Endodermal cell (in vitro differentiated cells): Measurements from ENCODE around the gene GEMIN5. TPM values are rescaled to one million over a fixed set of nuclear protein-coding genes. Genes with fewer than 3 reads are reported as not detected.
A peak's percentile ranks its signal among the peaks of the same experiment; 100 is the strongest.

Experiments used
- DNase-seq: peaks from one replicate; pipeline ENCODE4 v3.0.0-alpha.2; 2017
- H3K27ac ChIP-seq: 2 replicates; pipeline ENCODE4 v1.5.1; 2013; ENCODE audit warnings: mild to moderate bottlenecking, low read depth, low read length, moderate library complexity
- H3K27me3 ChIP-seq: 2 replicates; pipeline ENCODE4 v1.6.1; 2013; ENCODE audit warnings: mild to moderate bottlenecking, low read length, moderate library complexity; ENCODE audit not compliant: insufficient read depth, control insufficient read depth, poor library complexity, severe bottlenecking
- H3K36me3 ChIP-seq: 2 replicates; pipeline ENCODE4 v1.7.0; 2013; ENCODE audit warnings: mild to moderate bottlenecking, low read length, moderate library complexity; ENCODE audit not compliant: control insufficient read depth, insufficient read depth
- H3K4me1 ChIP-seq: one replicate; pipeline ENCODE4 v1.7.0; 2013; ENCODE audit warnings: low read length; ENCODE audit not compliant: control insufficient read depth, insufficient read depth
- H3K4me3 ChIP-seq: 2 replicates; pipeline ENCODE4 v1.5.1; 2013; ENCODE audit warnings: mild to moderate bottlenecking, low read length, moderate library complexity
- H3K9ac ChIP-seq: 2 replicates; pipeline ENCODE4 v1.6.1; 2013; ENCODE audit warnings: mild to moderate bottlenecking, low read length, moderate library complexity; ENCODE audit not compliant: poor library complexity, severe bottlenecking; ENCODE audit errors: extremely low read depth
- H3K9me3 ChIP-seq: 2 replicates; pipeline ENCODE4 v1.6.1; 2013; ENCODE audit warnings: mild to moderate bottlenecking, low read length, moderate library complexity; ENCODE audit not compliant: control insufficient read depth
- H3K27ac Mint-ChIP-seq: 2 replicates; pipeline ENCODE4 v1.8.0; 2020; ENCODE audit warnings: mixed read lengths
- H3K27me3 Mint-ChIP-seq: 2 replicates; pipeline ENCODE4 v1.8.0; 2021; ENCODE audit warnings: mild to moderate bottlenecking, mixed read lengths; ENCODE audit not compliant: insufficient read depth
- H3K36me3 Mint-ChIP-seq: 2 replicates; pipeline ENCODE4 v1.8.0; 2020; ENCODE audit warnings: low read depth, mixed read lengths
- H3K4me1 Mint-ChIP-seq: 2 replicates; pipeline ENCODE4 v1.8.0; 2020; ENCODE audit warnings: mixed read lengths
- H3K4me3 Mint-ChIP-seq: 2 replicates; pipeline ENCODE4 v1.8.0; 2020; ENCODE audit warnings: mild to moderate bottlenecking, moderate library complexity, mixed read lengths
- H3K9me3 Mint-ChIP-seq: 2 replicates; pipeline ENCODE4 v1.8.0; 2020; ENCODE audit warnings: mild to moderate bottlenecking, mixed read lengths
- CTCF ChIP-seq: fragments of 200-600 bp; sonication (generic); conservative IDR thresholded peaks from 2 replicates; pipeline ENCODE4 v1.5.0; 2021; ENCODE audit warnings: antibody characterized with exemption, mild to moderate bottlenecking
- WGBS, 2 experiments: methylation state at CpG; one replicate each; pipeline versions ENCODE4 v1.1.5 to v1.1.7; 2013; ENCODE audit warnings: missing lambda C conversion rate in 2 of 2, mixed read lengths in 1 of 2; ENCODE audit not compliant: insufficient coverage in 1 of 2, insufficient read length in 1 of 2; 5-methylcytosine and 5-hydroxymethylcytosine counted together
- total RNA-seq, 2 donors: library from RNA; stranded (reverse); fragmentation: NEBNext Ultra II Directional in 1 of 2; extraction: Animal tissue kit (Norgen Biotek cat#: 25700) in 1 of 2; gene quantifications; 2 replicates in 1 of 2; 3 replicates in 1 of 2; pipeline ENCODE4 v1.2.1, GENCODE V29; 2021

The GEMIN5 gene
- total RNA-seq, 2 donors from 2014 or later, result 25.6 to 26.4 TPM

GRCh38 chr5:154899151-154899816, 38.7 kb downstream of the GEMIN5 start:
- no peak overlapping the region for H3K4me3 Mint-ChIP-seq
- 93 to 94% methylated on average over 7 to 9 of the region's 9 CpGs for WGBS, 2 experiments
- Histone ChIP-seq H3K9me3 (no peaks in the 10 kb centered on the region), H3K27me3 (no peaks in the 10 kb centered on the region), H3K4me1 (no peaks in the 10 kb centered on the region), H3K27ac (no peak overlapping the region), H3K4me3 (no peak overlapping the region), H3K9ac (no peak overlapping the region), H3K36me3 (peaks cover 92% of the 10 kb centered on the region)
- no peak for TF ChIP-seq CTCF
- H3K9me3 Mint-ChIP-seq, result no peaks in the 10 kb centered on the region
- no peak overlapping the region for H3K27ac Mint-ChIP-seq
- H3K27me3 Mint-ChIP-seq, result no peaks in the 10 kb centered on the region
- peaks cover 17% of the 10 kb centered on the region for H3K4me1 Mint-ChIP-seq
- no peak for DNase-seq
- peaks cover 75% of the 10 kb centered on the region for H3K36me3 Mint-ChIP-seq

DNA sequence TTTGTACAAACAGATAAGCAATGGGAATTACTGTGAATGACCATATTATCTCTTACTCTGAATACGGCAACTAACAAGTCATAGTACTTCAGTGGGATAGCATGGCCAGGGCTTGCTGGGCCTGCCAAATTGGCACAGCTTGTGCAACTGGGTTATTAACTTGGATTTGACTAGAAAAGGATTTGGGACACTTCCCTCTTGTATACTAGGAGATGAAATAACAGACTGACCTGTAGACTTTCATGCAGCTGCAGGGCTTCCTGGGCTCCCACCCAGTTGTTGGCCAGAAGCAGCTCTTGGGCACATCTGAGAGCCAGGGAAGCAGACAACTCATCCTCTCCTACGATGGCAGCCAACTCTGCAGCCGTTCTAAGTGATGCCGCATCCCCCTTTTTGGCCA, 39.8 kb downstream of the GEMIN5 start:
- peaks cover 17% of the 10 kb centered on the region for H3K4me1 Mint-ChIP-seq
- DNase-seq, result no peak
- Histone ChIP-seq H3K9me3 (no peaks in the 10 kb centered on the region), H3K27ac (no peak overlapping the region), H3K4me3 (no peak overlapping the region), H3K36me3 (peaks cover 94% of the 10 kb centered on the region), H3K27me3 (no peaks in the 10 kb centered on the region), H3K9ac (no peak overlapping the region), H3K4me1 (no peaks in the 10 kb centered on the region)
- H3K27ac Mint-ChIP-seq, result no peak overlapping the region
- peaks cover 79% of the 10 kb centered on the region for H3K36me3 Mint-ChIP-seq
- no peak overlapping the region for H3K4me3 Mint-ChIP-seq
- 94 to 100% methylated on average over 1 to 4 of the region's 4 CpGs for WGBS, 2 experiments
- H3K27me3 Mint-ChIP-seq, result no peaks in the 10 kb centered on the region
- no peak for TF ChIP-seq CTCF
- no peaks in the 10 kb centered on the region for H3K9me3 Mint-ChIP-seq

- no peak overlapping the region for H3K27ac ChIP-seq
- H3K27me3 ChIP-seq, result no peaks in the 10 kb centered on the region
- H3K4me1 ChIP-seq, result no peaks in the 10 kb centered on the region
- Mint-ChIP-seq H3K4me3 (no peak overlapping the region), H3K36me3 (peaks cover 80% of the 10 kb centered on the region), H3K4me1 (peaks cover 17% of the 10 kb centered on the region), H3K27ac (peak overlapping the region; percentile 55), H3K9me3 (no peaks in the 10 kb centered on the region), H3K27me3 (no peaks in the 10 kb centered on the region)
- H3K36me3 ChIP-seq, result peaks cover 94% of the 10 kb centered on the region
- no peak for TF ChIP-seq CTCF
- H3K9me3 ChIP-seq, result no peaks in the 10 kb centered on the region
- no peak overlapping the region for H3K9ac ChIP-seq
- H3K4me3 ChIP-seq, result no peak overlapping the region
- DNase-seq, result no peak
These were observed 41.3 kb downstream of the GEMIN5 start for GRCh38 chr5:154896562-154897165.
